ENCODE measurements around the gene SEPHS2. TPM values are rescaled to one million over a fixed set of nuclear protein-coding genes. Genes with fewer than 3 reads are reported as not detected.
"Not testable (repeated sequence)": the region's sequence is repeated elsewhere in the genome, so short reads cannot be mapped to it uniquely, and the experiment has no call there.

Gene SEPHS2
- polyA plus RNA-seq, 1 experiment, result 44.4 TPM

- DNase-seq (ENCODE audit: low read depth), result no peak
- POLR2A ChIA-PET, result no interaction called here
- peaks cover 2% of the 10 kb centered on the region for H3K27me3 ChIP-seq (ENCODE audit: control insufficient read depth, insufficient read depth, low read length)
Measured at GRCh38 chr16:30482366-30482765, 36.7 kb upstream of the SEPHS2 start.

GRCh38 chr16:30481381-30481780, 35.7 kb upstream of the SEPHS2 start:
- no peak for TF ChIP-seq CTCF (IDR thresholded peaks at IDR 0.05; ENCODE audit: insufficient read depth, low read depth, low read length)
- POLR2A ChIA-PET, result no interaction called here

More at GRCh38 chr16:30482366-30482765, 36.7 kb upstream of the SEPHS2 start:
- no peaks in the 10 kb centered on the region for H3K36me3 ChIP-seq (ENCODE audit: control insufficient read depth, insufficient read depth, low read length)
- peak; percentile 21; the same call in 1 of the 2 replicates for TF ChIP-seq CTCF (IDR thresholded peaks at IDR 0.05; ENCODE audit: insufficient read depth, low read depth, low read length)
- H3K4me3 ChIP-seq (ENCODE audit: low read depth, low read length), result no peak overlapping the region
- CTCF ChIA-PET, result interaction anchor here (0.7 to 1.4 kb wide), 2 partner anchors 8 to 115 kb away, joined by 3 read pairs; no protein-coding TSS in a partner anchor

GRCh38 chr16:30478766-30479478, 33.2 kb upstream of the SEPHS2 start:
- Histone ChIP-seq H3K4me3 (ENCODE audit: low read depth, low read length) (no peak overlapping the region), H3K36me3 (ENCODE audit: control insufficient read depth, insufficient read depth, low read length) (no peaks in the 10 kb centered on the region), H3K27me3 (ENCODE audit: control insufficient read depth, insufficient read depth, low read length) (peaks cover 8% of the 10 kb centered on the region)
- ChIA-PET CTCF (no interaction called here), POLR2A (no interaction called here)
- no peak for DNase-seq (ENCODE audit: low read depth)
- no peak for TF ChIP-seq CTCF (IDR thresholded peaks at IDR 0.05; ENCODE audit: insufficient read depth, low read depth, low read length)

More at GRCh38 chr16:30481381-30481780, 35.7 kb upstream of the SEPHS2 start:
- no peak for DNase-seq (ENCODE audit: low read depth)
- Histone ChIP-seq H3K36me3 (ENCODE audit: control insufficient read depth, insufficient read depth, low read length) (no peaks in the 10 kb centered on the region), H3K27me3 (ENCODE audit: control insufficient read depth, insufficient read depth, low read length) (peaks cover 2% of the 10 kb centered on the region), H3K4me3 (ENCODE audit: low read depth, low read length) (no peak overlapping the region)
- CTCF ChIA-PET, result interaction anchor here (1.4 kb wide), 1 partner anchor 32 kb away, joined by 4 read pairs; no protein-coding TSS in a partner anchor

- POLR2A ChIA-PET; DNase-seq (ENCODE audit: low read depth); H3K27me3 ChIP-seq (ENCODE audit: control insufficient read depth, insufficient read depth, low read length); H3K36me3 ChIP-seq (ENCODE audit: control insufficient read depth, insufficient read depth, low read length); H3K4me3 ChIP-seq (ENCODE audit: low read depth, low read length): not testable (repeated sequence)
- CTCF ChIA-PET, result interaction anchor here (1.0 kb wide), 1 partner anchor 32 kb away, joined by 3 read pairs; no protein-coding TSS in a partner anchor
Measured at GRCh38 chr16:30477773-30478172, 32.1 kb upstream of the SEPHS2 start.

- POLR2A ChIA-PET, result no interaction called here
- peaks cover 11% of the 10 kb centered on the region for H3K27me3 ChIP-seq (ENCODE audit: control insufficient read depth, insufficient read depth, low read length)
Measured at GRCh38 chr16:30476991-30477390, 31.3 kb upstream of the SEPHS2 start.

More at GRCh38 chr16:30476991-30477390, 31.3 kb upstream of the SEPHS2 start:
- CTCF ChIA-PET, result interaction anchor here (1.0 kb wide), 1 partner anchor 33 kb away, joined by 3 read pairs; no protein-coding TSS in a partner anchor
- no peaks in the 10 kb centered on the region for H3K36me3 ChIP-seq (ENCODE audit: control insufficient read depth, insufficient read depth, low read length)
- no peak for DNase-seq (ENCODE audit: low read depth)
- H3K4me3 ChIP-seq (ENCODE audit: low read depth, low read length), result no peak overlapping the region
- no peak for TF ChIP-seq CTCF (IDR thresholded peaks at IDR 0.05; ENCODE audit: insufficient read depth, low read depth, low read length)

Measured in BJ (cell line).